Heart left ventricle (tissue), 13 donors: ENCODE data around the gene DDX31.

Experiments
- CTCF ChIP-seq, 12 donors: fragments of 200-600 bp; sonication (generic) in 4 of 12; IDR thresholded peaks; one replicate each; pipeline versions ENCODE4 v1.5.0 to v1.8.0; 2018 to 2022; ENCODE audit warnings: antibody characterized with exemption in 12 of 12, mild to moderate bottlenecking in 5 of 12
- POLR2A ChIP-seq, 2 donors: fragments of 450-650 bp; IDR thresholded peaks; one replicate each; pipeline ENCODE4 v1.6.1; 2017; ENCODE audit warnings: antibody characterized with exemption in 2 of 2, mild to moderate bottlenecking in 2 of 2, moderate library complexity in 2 of 2
- donor health status: ischemic (EF 13 %, LVEDD 7.1; RV severe dilation, severe dysfunction).
- donor health status: DM: no; HTN: yes; CAD: no.
- donor health status: DM: no; HTN: no; CAD: no.
- donor health status: ischemic (EF 25% LVEDD 6.9; RV normal size, moderate dysfunction).
- donor health status: ischemic (EF 25% LVEDD 5.7; RV mildly dilated, moderate dysfunction).
- donor health status: ischemic (EF 35%, LVEDD 5.7; RV mildly dilated, moderate dysfunction).
- donor health status: nonischemic (EF 11% LVEDD 7.7; RV severe dilation, severe dysfunction).
- donor health status: DM: yes; HTN: yes; CAD: no.
- donor health status: PGD.
- donor health status: ischemic (EF 29% LVEDD 5.4; RV normal size, mild dysfunction).
- donor health status: nonischemic (EF 23%, LVEDD 6.1; RV moderate dilation, normal function).

DNA sequence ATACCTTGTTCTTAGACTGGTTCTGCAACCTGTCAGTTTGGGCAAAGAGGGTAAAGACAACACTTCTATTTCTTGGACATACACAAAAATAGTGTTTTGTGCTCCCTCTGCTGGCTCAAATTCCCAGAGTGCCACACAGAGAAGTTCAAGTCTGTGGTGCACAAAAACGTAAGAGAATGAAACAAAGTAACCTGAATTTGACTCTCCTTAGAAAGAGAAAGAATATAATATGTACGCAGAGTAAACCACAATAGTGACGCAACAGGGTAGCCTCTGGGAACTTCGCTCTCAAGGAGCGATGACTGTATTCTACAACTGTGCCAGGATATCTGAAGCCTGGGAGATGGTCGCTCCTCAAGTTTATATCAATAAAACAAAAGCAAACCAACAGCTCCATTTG lies 18.5 kb downstream of the DDX31 start:
- TF ChIP-seq CTCF (IDR thresholded peaks at IDR 0.05), result peak in 5 of 12 donors; percentile 4 to 33 (median 18)
- no peak for TF ChIP-seq POLR2A (IDR thresholded peaks at IDR 0.05)
